Endothelial cell of umbilical vein (primary cell): Measurements from ENCODE around the gene C17orf113. TPM values are rescaled to one million over a fixed set of nuclear protein-coding genes. Genes with fewer than 3 reads are reported as not detected.

Experiments used
- BruUV-seq: library from RNA; stranded (reverse); fragments of 400-500 nt; replicated peaks from 2 replicates; lab custom pipeline; 2021; lab: Mats Ljungman, UMichigan
- CTCF ChIA-PET: fragments of 300-600, 350-600 bp; sonication (Branson Sonifier 250); formaldehyde crosslinking; loops from one replicate; lab custom pipeline; 2021; ENCODE audit warnings: antibody characterized with exemption, inconsistent platforms; lab: Charles Lee
- POLR2A ChIA-PET: fragments of 300-600, 350-600 bp; sonication (Branson Sonifier 250); formaldehyde crosslinking; loops from one replicate; lab custom pipeline; 2021; ENCODE audit warnings: antibody characterized with exemption, inconsistent platforms; lab: Charles Lee
- DNase-seq: peaks from one replicate; pipeline ENCODE4 v3.0.0-alpha.2; 2011; ENCODE audit warnings: low read depth, low spot score
- FAIRE-seq: peaks from 2 replicates; lab custom pipeline; 2011; peaks lifted over from hg19 to GRCh38; lab: Jason Lieb, UNC
- H2AFZ ChIP-seq: 2 replicates; pipeline ENCODE4 v1.6.0; 2012; ENCODE audit warnings: low read depth, low read length, control low read depth, inconsistent platforms
- H3K27ac ChIP-seq: 2 replicates; pipeline ENCODE4 v1.5.1; 2011; ENCODE audit warnings: low read depth, mild to moderate bottlenecking, control low read depth, low read length, moderate library complexity; ENCODE audit not compliant: insufficient read depth
- H3K27me3 ChIP-seq, 2 experiments: 2 replicates each; pipeline versions ENCODE4 v1.6.0 to v1.6.1; 2011; ENCODE audit warnings: low read length in 2 of 2, mixed read lengths in 1 of 2; ENCODE audit not compliant: control insufficient read depth in 2 of 2, insufficient read depth in 2 of 2
- H3K36me3 ChIP-seq, 2 experiments: 2 replicates in 1 of 2; 3 replicates in 1 of 2; pipeline ENCODE4 v1.5.1; 2011; ENCODE audit warnings: low read length in 2 of 2, mild to moderate bottlenecking in 1 of 2, moderate library complexity in 1 of 2; ENCODE audit not compliant: control insufficient read depth in 2 of 2, insufficient read depth in 2 of 2; ENCODE audit errors: extremely low read depth in 1 of 2
- H3K4me1 ChIP-seq: 3 replicates; pipeline ENCODE4 v1.5.1; 2011; ENCODE audit warnings: mild to moderate bottlenecking, low read length; ENCODE audit not compliant: control insufficient read depth, insufficient read depth; ENCODE audit errors: extremely low read depth
- H3K4me2 ChIP-seq: 2 replicates; pipeline ENCODE4 v1.6.1; 2011; ENCODE audit warnings: low read length, control low read depth, mixed read lengths; ENCODE audit not compliant: insufficient read depth
- H3K4me3 ChIP-seq, 3 experiments: fragments of 200-600 bp in 1 of 3; sonication (generic), shearing (Covaris generic) in 1 of 3; replicated peaks in 1 of 3; 2 replicates each; pipeline ENCODE4 v1.5.1; 2011 to 2016; ENCODE audit warnings: control low read depth in 3 of 3, low read length in 3 of 3, mild to moderate bottlenecking in 2 of 3, inconsistent platforms in 1 of 3, low read depth in 1 of 3, moderate library complexity in 1 of 3; ENCODE audit not compliant: insufficient read depth in 1 of 3
- H3K79me2 ChIP-seq: 2 replicates; pipeline ENCODE4 v1.6.0; 2012; ENCODE audit warnings: low read length, inconsistent platforms; ENCODE audit not compliant: control insufficient read depth, insufficient read depth
- H3K9ac ChIP-seq: replicated peaks from 2 replicates; pipeline ENCODE3; 2011; ENCODE audit warnings: low read length, control low read depth; ENCODE audit not compliant: insufficient read depth; ENCODE audit errors: extremely low read depth
- H3K9me1 ChIP-seq: replicated peaks from 3 replicates; pipeline ENCODE4 v1.6.0; 2011; ENCODE audit warnings: mild to moderate bottlenecking, low read length; ENCODE audit not compliant: control insufficient read depth, insufficient read depth; ENCODE audit errors: extremely low read depth
- H3K9me3 ChIP-seq: replicated peaks from 2 replicates; pipeline ENCODE4 v1.5.1; 2012; ENCODE audit warnings: low read length, inconsistent platforms; ENCODE audit not compliant: control insufficient read depth, insufficient read depth
- H4K20me1 ChIP-seq: replicated peaks from 2 replicates; pipeline ENCODE3; 2011; ENCODE audit warnings: mild to moderate bottlenecking, low read length; ENCODE audit not compliant: control insufficient read depth, insufficient read depth; ENCODE audit errors: extremely low read depth
- EZH2 ChIP-seq: IDR thresholded peaks from 2 replicates; pipeline ENCODE4 v1.6.1; 2012; ENCODE audit warnings: borderline replicate concordance, low read depth, mild to moderate bottlenecking, moderate library complexity, low read length, inconsistent platforms; ENCODE audit not compliant: severe bottlenecking
- FOS ChIP-seq: IDR thresholded peaks from 2 replicates; pipeline ENCODE4 v1.6.1; 2011; ENCODE audit warnings: mild to moderate bottlenecking, low read length, moderate library complexity, borderline replicate concordance; ENCODE audit not compliant: insufficient read depth
- GATA2 ChIP-seq: IDR thresholded peaks from 2 replicates; pipeline ENCODE4 v1.7.0; 2011; ENCODE audit warnings: low read depth, mild to moderate bottlenecking, moderate library complexity, mixed read lengths, low read length; ENCODE audit not compliant: insufficient read length, insufficient read depth
- JUN ChIP-seq: IDR thresholded peaks from 2 replicates; pipeline ENCODE4 v1.6.1; 2011; ENCODE audit warnings: borderline replicate concordance, low read depth; ENCODE audit not compliant: insufficient read length, insufficient read depth
- MYC ChIP-seq: IDR thresholded peaks from one replicate; pipeline ENCODE4 v1.6.1; 2011; ENCODE audit warnings: mild to moderate bottlenecking, low read depth, low read length
- POLR2A ChIP-seq: IDR thresholded peaks from 2 replicates; pipeline ENCODE4 v1.6.1; 2012; ENCODE audit warnings: low read depth, mild to moderate bottlenecking, control low read depth, low read length
- POLR2AphosphoS5 ChIP-seq: IDR thresholded peaks from 2 replicates; pipeline ENCODE4 v1.6.1; 2012; ENCODE audit warnings: low read depth, mild to moderate bottlenecking, control low read depth, low read length, moderate library complexity; ENCODE audit not compliant: insufficient read depth
- dilution Hi-C: fragments of 300-500 bp; cut with MboI; formaldehyde crosslinking; loops from one replicate; pipeline ENCODE4 v1.15.0; 2019; ENCODE audit warnings: low sequenced_read_pairs; ENCODE audit not compliant: extremely low pct_ligation_motif_present
- intact Hi-C: fragments of 100-400 bp; cut with micrococcal nuclease; formaldehyde crosslinking; loops from one replicate; pipeline ENCODE4 v1.10.0; 2022
- polyA plus RNA-seq, 4 experiments: library from polyadenylated mRNA; depleted of rRNA in 3 of 4; stranded (reverse) in 3 of 4; unstranded in 1 of 4; fragments of >200 nt; gene quantifications; 2 replicates each; pipeline versions ENCODE4 v1.2.1 to v1.2.3, GENCODE V29; 2011 to 2012; ENCODE audit warnings: missing spikeins in 1 of 4
- total RNA-seq: library from RNA; stranded (reverse); gene quantifications from 2 replicates; pipeline ENCODE4 v1.2.3, GENCODE V29; 2021
- TF ChIP-seq, protein P1 (sequence below), 2 donors: IDR thresholded peaks; 1 replicate in 1 of 2; 2 replicates in 1 of 2; pipeline ENCODE4 v1.5.1; 2011; ENCODE audit warnings: low read length in 2 of 2, mild to moderate bottlenecking in 2 of 2, moderate library complexity in 2 of 2, control low read depth in 1 of 2, inconsistent platforms in 1 of 2, low read depth in 1 of 2; ENCODE audit not compliant: insufficient read depth in 1 of 2; ENCODE audit errors: extremely low read depth in 1 of 2
- TF ChIP-seq, protein P2 (sequence below): IDR thresholded peaks from 2 replicates; pipeline ENCODE4 v1.6.1; 2011; ENCODE audit not compliant: insufficient read depth, insufficient read length

C17orf113 gene
- total and polyA plus RNA-seq, 2 donors (not counting 3 experiments of a cell fraction or from before 2014, with no cell fraction given), result 0.20 to 0.30 TPM

DNA sequence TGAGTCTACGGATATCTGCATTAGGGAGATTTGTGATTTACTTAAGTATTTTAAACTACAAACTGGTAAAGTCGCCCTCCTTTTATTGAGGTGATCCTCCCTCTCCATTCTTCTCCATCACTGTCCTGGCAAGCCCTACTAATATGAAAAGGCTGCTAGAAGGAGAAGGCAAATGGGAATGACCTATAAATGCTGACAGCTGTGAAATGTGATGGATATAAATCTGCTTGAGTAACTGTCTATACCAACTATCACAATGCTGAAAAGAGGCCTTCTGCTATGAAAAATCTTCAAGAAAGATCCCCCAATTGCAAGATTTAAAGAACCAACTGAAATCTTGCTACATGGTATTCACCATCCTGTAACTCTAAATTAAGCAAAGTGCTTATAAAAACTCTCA, 48.7 kb downstream of the C17orf113 start:
- CTCF ChIA-PET, result interaction anchor here (1.5 kb wide), 1 partner anchor 100 kb away, joined by 7 read pairs; no protein-coding TSS in a partner anchor
- Histone ChIP-seq H3K4me3 (no peak overlapping the region), H3K36me3 (peaks cover 15 to 31% of the 10 kb centered on the region in 2 experiments)

More for the DNA sequence above, 48.7 kb downstream of the C17orf113 start:
- Histone ChIP-seq H3K4me2 (no peak overlapping the region), H3K9me1 (no peaks in the 10 kb centered on the region), H3K27ac (no peak overlapping the region), H3K79me2 (peaks cover 61% of the 10 kb centered on the region), H3K9me3 (no peaks in the 10 kb centered on the region), H3K9ac (no peak overlapping the region), H3K4me1 (peaks cover 16% of the 10 kb centered on the region), H4K20me1 (peaks cover 11% of the 10 kb centered on the region), H2AFZ (no peak overlapping the region), H3K27me3 (no peaks in the 10 kb centered on the region)
- no TSS peak for BruUV-seq
- TF ChIP-seq JUN (no peak), POLR2AphosphoS5 (no peak), FOS (no peak), MYC (no peak), GATA2 (no peak), EZH2 (no peak), POLR2A (no peak)
- TF ChIP-seq, protein P1, sequence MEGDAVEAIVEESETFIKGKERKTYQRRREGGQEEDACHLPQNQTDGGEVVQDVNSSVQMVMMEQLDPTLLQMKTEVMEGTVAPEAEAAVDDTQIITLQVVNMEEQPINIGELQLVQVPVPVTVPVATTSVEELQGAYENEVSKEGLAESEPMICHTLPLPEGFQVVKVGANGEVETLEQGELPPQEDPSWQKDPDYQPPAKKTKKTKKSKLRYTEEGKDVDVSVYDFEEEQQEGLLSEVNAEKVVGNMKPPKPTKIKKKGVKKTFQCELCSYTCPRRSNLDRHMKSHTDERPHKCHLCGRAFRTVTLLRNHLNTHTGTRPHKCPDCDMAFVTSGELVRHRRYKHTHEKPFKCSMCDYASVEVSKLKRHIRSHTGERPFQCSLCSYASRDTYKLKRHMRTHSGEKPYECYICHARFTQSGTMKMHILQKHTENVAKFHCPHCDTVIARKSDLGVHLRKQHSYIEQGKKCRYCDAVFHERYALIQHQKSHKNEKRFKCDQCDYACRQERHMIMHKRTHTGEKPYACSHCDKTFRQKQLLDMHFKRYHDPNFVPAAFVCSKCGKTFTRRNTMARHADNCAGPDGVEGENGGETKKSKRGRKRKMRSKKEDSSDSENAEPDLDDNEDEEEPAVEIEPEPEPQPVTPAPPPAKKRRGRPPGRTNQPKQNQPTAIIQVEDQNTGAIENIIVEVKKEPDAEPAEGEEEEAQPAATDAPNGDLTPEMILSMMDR (IDR thresholded peaks at IDR 0.05; ENCODE audit: extremely low read depth in 1 of 2, insufficient read depth in 1 of 2, low read depth in 1 of 2, low read length in 2 of 2), result no peak
- TF ChIP-seq, protein P2, sequence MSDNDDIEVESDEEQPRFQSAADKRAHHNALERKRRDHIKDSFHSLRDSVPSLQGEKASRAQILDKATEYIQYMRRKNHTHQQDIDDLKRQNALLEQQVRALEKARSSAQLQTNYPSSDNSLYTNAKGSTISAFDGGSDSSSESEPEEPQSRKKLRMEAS, result no peak
- dilution Hi-C loops (no loop called here), intact Hi-C loops (no loop called here)
- POLR2A ChIA-PET, result no interaction called here
- DNase-seq, result no peak
- FAIRE-seq, result no peak
